Measurements from ENCODE around the gene KCNK17.
"Not testable (repeated sequence)": the region's sequence is repeated elsewhere in the genome, so short reads cannot be mapped to it uniquely, and the experiment has no call there.

The KCNK17 gene

GRCh38 chr6:39302011-39302410 lies 12.2 kb downstream of the KCNK17 start:
- no peak for DNase-seq (ENCODE audit: low read depth)

- no peak for DNase-seq (ENCODE audit: low read depth)
These were observed 12.6 kb downstream of the KCNK17 start for GRCh38 chr6:39301606-39302005.

DNA sequence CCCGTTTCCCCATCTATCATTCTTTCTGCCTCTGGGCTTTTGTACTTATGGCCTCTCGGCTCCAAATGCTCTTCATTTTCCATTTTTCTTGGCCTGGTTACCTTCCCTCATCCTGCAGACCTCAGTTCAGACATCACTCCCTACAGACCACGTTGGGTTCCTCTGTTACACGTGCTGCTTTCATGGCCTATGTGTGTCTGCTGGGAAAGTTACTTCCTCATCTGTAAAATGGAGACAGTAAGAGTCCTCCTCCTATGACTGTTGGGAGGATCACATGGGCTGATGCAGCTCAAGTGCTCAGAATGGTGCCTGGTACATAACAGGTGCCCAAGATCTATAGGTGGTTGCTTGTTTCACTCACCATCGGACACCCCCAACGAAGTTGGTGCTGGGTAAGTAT lies 13.5 kb downstream of the KCNK17 start:
- DNase-seq (ENCODE audit: low read depth): no peak

DNA sequence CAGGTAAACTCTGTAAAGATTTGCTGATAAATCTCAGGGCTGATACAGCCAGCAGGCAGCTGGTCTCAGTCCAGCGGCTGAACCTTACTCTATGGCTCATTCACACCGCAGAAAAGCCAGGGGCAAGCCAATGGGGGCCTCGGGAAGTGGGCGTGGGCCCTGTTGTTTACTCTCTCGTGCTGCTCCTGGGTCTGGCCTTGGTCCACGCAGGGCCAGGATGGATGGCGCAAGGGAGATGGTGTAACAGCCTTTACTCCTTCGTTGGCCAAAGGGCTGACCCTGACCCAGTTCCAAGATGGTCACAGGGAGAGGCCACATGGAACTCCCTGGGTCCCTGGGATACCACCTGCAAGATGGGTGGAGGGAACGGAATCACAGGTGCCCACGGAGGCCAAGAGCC lies 16.2 kb downstream of the KCNK17 start:
- DNase-seq (ENCODE audit: low read depth): no peak

DNA sequence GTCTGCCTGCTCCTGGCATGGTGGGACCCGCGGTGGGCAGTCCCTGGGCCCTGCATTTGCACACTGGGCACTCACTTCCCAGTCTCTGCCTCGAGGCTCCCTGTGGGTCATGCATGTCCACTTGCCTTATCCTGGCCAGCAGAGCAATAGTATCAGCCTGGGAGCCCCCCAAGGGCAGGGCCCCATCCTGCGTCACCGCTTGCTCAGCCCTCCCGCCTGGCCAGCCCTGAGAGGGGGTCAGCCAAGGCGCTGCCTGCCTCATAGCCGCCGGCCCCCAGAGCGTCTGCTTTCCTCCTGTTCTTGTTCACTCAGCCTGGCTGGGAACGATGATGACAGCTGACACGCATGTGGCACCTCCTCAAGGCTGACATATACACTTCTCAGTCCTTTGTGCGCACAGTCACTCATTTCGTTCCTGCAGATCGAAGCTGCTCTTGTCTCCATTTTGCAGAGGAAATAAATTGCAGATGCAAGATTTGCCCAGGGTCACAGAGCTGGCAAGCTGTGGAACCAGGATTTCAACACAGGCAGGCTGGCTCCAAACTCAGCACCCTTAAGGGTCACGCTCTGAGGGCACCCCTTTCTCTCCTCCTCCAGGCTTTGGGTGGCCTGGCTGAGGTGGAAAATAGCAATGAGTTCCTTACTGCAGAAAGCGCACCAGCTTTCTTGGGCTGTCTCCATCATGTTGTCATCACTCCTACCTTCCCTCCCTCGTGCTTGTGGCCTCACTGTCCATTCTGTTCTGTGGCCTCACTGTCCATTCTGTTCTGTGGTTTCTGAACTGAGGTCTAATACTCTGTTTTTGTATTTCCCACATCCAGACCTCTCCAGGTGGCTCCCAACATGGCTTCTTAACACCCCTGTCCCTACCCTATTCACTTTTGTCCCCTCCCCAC lies 17.2 kb downstream of the KCNK17 start:
- peak; percentile 26 for DNase-seq (ENCODE audit: low read depth)

DNA sequence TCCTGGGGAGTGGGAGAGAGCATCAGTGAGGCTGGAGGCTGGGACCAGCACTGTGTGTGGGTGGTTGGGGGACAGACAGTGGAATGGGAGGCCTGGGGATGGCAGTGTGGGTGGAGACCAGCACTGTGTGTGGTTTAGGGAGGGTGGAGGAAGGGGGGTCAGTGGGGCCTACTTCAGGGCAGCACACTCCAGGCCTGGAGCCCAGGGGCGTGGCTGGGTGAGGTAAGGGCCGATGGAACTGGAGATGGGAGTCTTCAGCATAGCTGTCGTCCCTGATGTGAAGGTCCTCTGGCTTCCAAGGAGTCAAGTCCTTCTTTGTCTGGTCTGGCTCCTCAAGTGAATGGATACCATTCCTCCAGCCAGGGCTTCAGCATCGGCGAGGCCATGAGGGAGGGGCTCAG lies 18.6 kb downstream of the KCNK17 start:
- no peak for DNase-seq (ENCODE audit: low read depth)

DNA sequence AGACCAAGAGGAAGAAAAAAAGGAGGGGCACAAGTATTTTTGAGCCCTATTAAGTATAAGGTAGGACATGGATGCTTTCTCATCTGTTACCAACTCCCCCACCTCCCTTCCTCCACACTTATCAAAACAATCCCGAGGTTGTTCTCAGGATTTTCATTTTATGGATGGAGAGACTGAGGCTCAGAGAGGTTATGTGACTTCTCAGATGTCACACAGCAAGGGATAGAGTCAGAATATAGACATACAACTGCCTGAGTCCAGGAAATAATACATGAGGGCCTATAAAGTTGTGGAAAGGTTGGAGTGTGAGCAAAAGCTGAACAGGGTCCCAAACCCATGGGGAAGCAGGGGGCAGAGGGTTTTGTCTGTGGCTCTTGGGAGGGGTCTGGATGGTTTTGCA lies 19.3 kb downstream of the KCNK17 start:
- no peak for DNase-seq (ENCODE audit: low read depth)

DNA sequence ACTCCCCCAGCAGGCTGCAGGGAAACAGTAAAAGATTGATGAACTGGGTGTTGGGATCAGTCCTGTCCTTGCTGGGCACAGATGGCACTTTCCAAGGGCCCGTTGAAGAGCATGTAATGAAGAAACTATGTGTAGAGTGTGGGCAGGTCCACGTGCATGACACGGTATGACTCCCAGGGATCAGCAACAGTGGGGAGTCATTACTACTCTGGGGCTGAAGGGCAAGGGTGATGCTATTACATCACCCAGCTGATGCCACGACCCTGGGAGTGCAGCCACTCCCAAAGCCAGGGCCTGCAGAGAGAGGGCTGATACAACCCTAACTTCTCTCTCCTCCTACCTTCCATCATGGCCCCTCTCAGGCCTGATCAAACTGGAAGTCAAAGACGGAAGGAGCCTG lies 20.1 kb downstream of the KCNK17 start:
- no peak for DNase-seq (ENCODE audit: low read depth)

DNA sequence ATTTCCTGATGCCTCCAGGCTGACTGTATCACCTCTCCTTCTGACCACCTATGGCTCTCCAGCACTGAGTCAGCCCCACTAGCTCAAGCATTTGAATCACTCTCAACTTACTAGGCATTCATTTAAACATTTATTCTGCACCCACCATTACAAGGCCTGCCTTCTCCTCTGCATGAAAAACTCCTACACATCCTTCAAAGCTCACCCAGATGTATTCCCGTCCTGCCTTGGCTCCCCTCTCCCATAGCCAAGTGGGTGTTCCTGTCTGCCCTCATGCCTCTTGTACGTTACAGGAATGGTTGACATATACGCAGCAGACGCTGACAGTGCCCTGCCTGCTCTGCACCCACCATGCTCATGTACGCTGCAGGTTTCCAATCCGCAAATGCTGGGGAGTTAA lies 21.6 kb downstream of the KCNK17 start:
- no peak for DNase-seq (ENCODE audit: low read depth)

DNA sequence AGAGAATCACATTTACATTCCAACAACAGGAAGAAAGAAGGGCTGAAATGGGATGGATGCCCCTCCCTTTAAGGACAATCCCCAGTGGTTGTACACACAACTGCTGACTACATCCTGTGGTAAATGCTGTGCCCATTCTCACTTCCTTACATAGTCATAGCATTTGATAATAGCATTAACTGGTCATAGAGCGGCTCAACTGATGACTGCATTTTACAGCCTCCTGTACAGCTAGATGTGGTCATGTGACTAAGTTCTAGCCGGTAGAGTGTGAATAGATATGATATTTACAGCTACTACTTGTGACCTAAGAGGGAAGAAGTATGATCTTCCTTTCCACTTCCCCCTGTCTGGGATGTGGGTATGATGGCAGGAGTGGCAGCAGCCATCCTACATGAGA lies 24.7 kb downstream of the KCNK17 start:
- no peak for DNase-seq (ENCODE audit: low read depth)

GRCh38 chr6:39287601-39288000 lies 26.6 kb downstream of the KCNK17 start:
- DNase-seq (ENCODE audit: low read depth): no peak

GRCh38 chr6:39286596-39286995 lies 27.6 kb downstream of the KCNK17 start:
- not testable (repeated sequence) for DNase-seq (ENCODE audit: low read depth)

DNA sequence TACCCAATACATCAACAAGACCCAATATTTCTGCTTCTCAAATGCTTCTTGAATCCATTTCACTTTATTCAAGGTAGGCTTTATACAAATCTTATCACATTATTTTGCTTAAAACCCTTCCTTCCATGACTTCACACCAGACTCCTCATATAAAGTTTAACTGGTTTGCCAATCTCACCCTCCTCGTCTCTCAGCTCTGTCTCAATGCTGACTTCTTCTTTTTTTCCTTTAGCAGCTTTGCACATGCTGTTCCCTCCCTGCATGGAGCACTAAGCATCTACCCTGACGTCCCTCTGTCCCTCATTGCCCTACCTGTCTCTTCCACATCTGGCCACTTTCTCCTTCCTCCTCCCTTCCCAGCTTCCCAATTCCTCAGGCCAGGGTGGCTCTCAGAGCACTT lies 31.4 kb downstream of the KCNK17 start:
- DNase-seq (ENCODE audit: low read depth): no peak

DNA sequence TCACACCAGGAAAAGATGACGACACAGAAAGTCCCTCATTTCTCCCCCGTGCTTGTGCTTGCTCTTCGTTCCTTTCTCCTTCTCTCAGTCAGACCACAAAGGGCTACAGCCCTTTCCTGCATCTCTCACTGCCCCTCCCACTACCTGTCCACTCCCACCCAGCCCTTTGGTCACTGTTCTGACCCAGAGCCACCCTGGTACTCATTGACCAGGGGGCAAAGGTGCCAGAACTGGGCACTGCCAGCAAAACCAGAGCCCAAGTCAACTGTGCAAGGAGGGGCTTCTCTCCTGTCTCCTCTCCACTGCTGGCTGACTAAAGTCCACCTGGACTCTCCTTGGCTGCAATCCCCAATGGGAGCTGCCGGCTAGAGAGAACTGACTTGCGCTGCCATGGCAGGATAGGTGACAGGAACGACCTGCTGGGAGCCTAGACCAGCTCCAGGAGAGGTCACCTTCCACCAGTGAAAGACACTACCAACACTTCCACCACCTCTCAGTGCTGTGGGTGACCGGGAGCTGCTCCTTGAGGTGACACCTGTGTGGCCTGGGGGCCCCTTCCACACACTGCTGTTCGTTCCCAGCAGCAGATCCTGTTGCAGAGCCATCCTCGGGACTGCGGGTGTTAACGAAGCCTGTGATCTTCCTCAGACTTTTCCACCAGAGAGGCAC lies 32.8 kb downstream of the KCNK17 start:
- DNase-seq (ENCODE audit: low read depth): no peak

- DNase-seq (ENCODE audit: low read depth): peak; percentile 50
These were observed 33.9 kb downstream of the KCNK17 start for GRCh38 chr6:39280247-39280731.

- no peak for DNase-seq (ENCODE audit: low read depth)
These were observed 34.7 kb downstream of the KCNK17 start for GRCh38 chr6:39279539-39279938.

DNA sequence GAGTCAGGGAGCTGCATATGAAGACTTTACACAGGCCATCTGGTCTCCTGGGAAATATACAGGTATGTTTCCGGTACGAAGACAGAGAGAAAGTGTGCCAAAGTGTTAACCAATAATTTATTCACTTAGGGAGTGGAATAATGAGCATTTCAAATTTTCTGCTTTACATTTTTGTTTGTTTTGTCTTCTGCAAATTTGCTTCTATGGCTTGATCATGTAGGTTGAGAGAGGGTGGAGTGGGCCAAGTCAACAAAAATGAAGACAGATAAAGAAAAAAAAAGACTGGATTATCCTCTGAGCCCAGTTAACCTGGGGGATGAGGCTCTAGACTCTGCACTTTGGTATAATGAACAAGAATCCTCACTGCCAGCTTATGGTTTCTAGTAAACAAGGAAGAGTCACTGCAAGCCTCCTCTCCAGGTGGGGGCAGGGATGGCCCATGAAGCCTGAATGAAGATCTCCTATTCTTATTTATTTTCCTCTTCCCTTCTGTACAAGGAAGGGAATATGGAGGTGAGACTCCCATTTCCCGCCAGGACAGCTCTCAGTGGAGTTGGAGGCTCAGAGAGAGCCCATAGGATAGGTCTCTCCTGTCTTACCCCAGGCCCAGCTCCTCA lies 37.7 kb downstream of the KCNK17 start:
- DNase-seq (ENCODE audit: low read depth): no peak

DNA sequence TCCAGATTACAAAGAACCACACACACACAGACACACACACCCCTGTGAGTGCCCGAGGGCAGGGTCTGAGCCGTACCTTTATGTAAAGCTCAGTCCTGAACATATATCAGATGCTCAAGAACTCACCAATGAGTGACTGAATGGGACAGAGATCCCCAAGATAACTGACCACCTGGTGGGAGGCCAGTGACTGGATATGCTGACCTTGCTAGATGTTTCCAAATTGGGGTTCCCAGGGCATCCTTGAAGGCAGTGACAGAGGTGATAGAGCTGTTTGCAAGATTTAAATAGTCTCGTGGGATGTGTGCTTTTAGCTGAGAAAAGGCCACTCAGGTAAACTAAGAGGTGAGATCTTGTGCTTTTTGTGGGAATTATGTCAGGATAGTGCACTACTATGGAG lies 39.3 kb downstream of the KCNK17 start:
- DNase-seq (ENCODE audit: low read depth): no peak

DNA sequence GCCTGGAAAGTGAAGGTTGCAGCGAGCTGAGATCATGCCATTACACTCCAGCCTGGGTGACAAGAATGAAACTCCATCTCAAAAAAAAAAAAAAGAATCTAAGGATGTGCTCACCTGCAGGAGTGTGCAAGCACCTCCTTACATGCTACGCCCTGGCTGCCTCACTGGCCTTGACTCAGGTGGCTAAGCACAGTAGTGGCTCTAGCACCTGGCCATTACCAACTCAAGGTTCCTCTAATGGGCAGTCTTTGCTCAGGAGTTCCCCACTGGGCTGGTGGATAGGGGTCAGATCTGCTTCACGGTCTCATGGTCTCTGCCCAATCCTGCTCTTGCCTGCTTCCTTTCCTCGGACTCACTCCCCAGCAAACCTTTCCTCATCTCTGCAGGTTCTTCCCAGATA lies 39.7 kb downstream of the KCNK17 start:
- DNase-seq (ENCODE audit: low read depth): no peak

- DNase-seq (ENCODE audit: low read depth): no peak
These were observed 40.8 kb downstream of the KCNK17 start for GRCh38 chr6:39273406-39273821.

- DNase-seq (ENCODE audit: low read depth): no peak
These were observed 44.3 kb downstream of the KCNK17 start for GRCh38 chr6:39269961-39270360.

GRCh38 chr6:39268721-39269120 lies 45.5 kb downstream of the KCNK17 start:
- no peak for DNase-seq (ENCODE audit: low read depth)

GRCh38 chr6:39268171-39268570 lies 46.0 kb downstream of the KCNK17 start:
- no peak for DNase-seq (ENCODE audit: low read depth)

Measured in stromal cell of bone marrow (primary cell).